T follicular helper cell (primary cell): ENCODE results near the gene KLHL11.

Experiments used
- DNase-seq: peaks from one replicate; pipeline ENCODE4 v3.0.0-alpha.2; 2020; ENCODE audit warnings: low read depth
- total RNA-seq, 2 experiments: gene quantifications; one replicate each; lab custom pipeline; 2026; lab: John Stamatoyannopoulos, UW

Gene KLHL11, protein sequence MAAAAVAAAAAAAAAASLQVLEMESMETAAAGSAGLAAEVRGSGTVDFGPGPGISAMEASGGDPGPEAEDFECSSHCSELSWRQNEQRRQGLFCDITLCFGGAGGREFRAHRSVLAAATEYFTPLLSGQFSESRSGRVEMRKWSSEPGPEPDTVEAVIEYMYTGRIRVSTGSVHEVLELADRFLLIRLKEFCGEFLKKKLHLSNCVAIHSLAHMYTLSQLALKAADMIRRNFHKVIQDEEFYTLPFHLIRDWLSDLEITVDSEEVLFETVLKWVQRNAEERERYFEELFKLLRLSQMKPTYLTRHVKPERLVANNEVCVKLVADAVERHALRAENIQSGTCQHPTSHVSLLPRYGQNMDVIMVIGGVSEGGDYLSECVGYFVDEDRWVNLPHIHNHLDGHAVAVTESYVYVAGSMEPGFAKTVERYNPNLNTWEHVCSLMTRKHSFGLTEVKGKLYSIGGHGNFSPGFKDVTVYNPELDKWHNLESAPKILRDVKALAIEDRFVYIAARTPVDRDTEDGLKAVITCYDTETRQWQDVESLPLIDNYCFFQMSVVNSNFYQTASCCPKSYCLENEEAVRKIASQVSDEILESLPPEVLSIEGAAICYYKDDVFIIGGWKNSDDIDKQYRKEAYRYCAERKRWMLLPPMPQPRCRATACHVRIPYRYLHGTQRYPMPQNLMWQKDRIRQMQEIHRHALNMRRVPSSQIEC
- total RNA-seq = 47.6 to 56.1 reads per million in 2 experiments

DNA sequence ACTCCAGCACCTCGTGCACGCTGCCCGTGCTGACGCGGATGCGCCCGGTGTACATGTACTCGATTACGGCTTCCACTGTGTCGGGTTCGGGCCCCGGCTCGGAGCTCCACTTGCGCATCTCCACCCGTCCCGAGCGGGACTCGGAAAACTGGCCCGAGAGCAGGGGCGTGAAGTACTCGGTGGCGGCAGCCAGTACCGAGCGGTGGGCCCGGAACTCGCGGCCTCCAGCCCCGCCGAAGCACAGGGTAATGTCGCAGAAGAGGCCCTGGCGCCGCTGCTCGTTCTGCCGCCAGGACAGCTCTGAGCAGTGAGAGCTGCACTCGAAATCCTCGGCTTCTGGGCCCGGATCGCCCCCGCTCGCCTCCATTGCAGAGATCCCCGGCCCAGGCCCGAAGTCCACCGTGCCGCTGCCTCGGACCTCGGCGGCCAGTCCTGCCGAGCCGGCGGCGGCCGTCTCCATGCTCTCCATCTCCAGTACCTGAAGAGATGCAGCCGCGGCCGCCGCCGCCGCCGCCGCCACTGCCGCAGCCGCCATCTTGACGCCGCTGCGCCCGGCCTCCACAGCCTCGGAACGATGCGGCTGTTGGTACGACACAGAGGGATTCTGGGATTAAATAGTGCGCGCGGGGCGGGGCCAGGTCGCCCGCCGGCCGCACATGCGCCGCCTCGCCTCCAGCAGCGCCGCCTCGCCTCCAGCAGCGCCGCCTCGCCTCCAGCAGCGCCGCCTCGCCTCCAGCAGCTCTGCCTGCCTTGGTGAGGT is at the start of gene KLHL11:
KLHL11 (minus strand) TSS at position 588 of the 760 bp plus-strand sequence; CDS start at position 535, 53 bp downstream.
- peak; percentile 85 for DNase-seq

DNA sequence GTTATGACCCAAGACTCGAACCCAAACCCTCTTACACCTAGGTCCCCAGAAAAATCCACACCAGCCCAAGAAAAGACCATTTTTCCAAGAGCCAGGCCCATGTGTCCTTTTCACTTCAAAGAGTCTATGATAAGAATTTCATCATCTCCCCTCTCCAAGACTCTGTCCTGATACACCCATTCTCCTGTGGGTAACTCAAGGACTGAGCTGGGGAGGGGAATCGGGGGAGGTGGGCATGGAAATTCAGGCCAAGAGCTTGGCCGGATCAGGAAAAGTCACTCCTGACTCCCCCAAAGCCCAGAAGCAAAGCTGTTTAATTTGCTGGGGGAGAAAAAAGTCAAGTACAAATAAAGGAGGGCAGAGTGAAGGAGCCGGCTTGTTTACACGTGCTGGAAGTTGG is 49.8 kb upstream of the KLHL11 start:
- DNase-seq = no peak

DNA sequence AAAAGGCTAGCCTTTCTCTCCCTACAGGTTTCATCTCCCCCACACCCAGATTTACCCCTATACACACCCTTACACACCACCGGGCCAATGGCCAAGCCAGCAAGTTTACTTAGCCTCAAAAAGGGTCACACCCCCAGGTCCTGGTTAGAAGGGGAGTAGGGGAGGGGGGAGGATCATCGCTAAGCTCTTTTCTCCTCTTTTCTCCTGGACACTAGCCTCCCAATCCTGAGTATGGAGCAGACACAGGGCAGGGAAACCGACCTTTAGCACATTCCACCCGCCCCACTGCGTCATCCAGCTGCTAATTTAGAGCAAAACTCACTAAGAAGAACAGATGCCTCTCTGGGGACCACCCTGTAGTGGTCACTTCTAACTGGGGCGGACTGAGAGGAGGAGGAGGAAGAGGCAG is 49.1 kb upstream of the KLHL11 start:
- DNase-seq = no peak

DNA sequence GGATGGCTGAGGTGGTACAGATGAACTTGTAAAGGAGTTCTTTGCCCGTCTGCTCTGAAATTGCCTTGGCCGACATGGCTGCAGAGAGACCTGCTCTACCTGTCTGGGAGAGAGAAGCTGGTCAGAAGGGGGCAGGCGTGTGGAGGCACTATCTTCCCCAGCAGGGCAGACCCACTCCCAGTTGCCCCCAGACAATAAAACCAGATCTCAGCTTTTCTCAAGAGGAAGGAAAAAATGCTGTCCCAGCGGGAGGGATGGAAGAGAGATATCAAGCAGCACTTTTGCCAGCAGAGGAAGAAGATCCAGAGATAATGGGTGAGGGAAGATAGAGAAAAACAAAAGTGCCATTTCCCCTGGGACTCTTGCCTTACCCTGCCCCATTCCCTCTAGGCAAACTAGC is 48.6 kb upstream of the KLHL11 start:
- no peak for DNase-seq

DNA sequence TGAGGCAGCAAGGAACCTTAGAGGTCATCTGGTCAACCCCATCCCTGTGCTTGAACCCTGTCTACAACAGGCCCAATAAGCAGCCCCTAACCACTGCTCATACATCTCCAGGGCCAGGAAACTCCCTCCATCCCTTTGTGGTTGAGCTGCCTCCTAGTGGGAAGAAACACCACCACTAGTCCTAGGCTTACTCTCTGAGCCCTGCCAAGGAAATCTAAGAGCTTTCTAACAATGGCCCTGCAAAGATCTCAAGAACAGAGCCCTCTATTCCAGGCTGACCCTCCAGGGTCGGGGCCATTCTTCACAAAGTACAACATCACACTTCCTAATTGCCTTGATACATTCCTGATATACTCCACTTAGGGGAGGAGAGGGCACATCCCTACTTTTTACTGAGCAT is 47.7 kb upstream of the KLHL11 start:
- DNase-seq = no peak

DNA sequence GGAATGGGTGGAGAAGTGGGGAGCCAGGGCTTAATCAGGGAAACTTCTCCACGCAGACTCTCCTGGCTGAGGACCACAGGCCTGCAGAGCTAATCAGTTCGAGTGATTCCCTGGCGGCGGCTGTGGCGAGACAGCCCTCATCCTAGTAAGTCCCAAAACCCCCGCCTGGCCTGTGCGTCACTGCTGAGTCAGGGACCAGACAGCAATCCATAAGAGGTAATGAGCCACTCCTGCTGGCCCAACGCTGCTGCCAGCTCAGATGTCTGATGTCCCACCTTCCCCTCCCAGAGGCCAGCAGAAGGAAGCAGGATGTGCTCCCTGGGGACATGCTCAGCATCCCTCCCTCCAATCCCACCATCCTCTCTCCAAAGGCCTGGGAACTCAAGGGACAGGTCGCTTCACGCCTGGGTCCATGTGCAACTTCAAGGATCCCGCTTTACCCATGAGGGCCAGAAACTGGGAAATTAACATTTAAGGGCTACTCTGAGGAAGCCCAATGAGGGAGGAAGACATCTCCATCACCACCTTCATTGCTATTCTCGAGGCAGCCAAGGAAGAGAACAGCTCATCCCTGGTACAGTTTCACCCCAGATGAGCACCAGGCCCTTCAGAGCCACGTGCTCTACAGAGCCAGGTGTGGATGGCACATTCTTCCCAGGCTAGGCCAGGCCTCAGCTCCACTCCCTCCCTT is 45.6 kb upstream of the KLHL11 start:
- no peak for DNase-seq

DNA sequence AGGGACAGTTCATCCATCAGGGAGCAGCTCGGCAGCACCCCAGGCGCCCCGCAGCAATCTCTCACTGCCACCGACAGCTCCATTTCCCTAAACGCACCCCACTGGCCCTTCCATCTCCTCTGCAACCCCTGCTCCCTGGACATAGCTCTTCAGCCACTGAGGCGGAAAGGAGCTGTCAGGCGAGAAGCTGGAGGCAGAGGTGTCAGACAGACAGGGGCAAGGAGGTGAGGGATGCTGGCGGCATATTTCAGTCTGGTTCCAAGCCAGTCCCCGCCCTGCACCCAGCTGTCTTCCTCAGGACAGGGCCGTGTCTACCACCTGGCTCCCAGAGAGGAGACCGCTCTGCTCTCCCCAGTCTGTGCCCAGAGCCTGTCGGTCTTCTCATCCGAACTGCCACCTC is 43.9 kb upstream of the KLHL11 start:
- DNase-seq = no peak

DNA sequence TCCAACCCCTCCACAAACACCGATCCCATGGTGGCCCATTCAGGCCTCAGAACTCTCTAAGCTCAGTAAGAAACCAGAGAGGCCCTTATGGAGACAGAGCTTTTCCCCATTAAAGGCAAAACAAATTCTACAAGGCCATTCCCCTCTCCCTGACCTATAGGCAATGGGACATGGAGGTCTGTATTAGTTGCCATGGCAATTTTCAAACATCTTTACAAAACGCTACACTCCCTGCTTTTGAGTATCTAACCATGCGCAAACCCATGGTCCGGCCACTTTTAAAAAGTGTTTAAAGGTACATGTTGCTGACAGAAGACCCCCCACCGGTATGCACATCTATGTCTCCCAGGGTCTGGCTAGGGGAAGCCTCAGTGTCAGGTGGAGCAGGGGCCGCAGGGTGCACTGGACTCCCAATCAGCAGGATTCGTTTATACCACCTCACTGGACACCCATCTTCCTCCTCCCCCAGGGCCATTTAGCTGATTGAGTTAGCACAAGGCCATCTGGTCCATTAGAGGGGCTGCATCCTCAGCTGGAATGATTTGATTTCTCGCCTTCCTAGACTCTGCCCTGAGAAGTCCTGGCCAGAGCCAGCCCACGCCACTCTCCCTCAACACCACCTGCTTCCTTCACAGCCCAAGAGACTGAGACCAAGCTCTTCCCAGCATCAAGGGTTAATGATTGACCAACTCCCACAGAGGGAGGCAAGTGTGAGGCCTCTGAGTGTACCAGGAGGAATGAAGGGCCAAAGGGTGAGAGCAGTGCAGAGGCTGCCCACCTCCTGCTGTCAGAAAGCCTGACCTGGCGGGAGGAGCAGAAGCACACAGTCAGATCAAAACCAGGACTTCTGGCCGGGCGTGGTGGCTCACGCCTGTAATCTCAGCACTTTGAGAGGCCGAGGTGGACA is 42.7 kb upstream of the KLHL11 start:
- DNase-seq = no peak

DNA sequence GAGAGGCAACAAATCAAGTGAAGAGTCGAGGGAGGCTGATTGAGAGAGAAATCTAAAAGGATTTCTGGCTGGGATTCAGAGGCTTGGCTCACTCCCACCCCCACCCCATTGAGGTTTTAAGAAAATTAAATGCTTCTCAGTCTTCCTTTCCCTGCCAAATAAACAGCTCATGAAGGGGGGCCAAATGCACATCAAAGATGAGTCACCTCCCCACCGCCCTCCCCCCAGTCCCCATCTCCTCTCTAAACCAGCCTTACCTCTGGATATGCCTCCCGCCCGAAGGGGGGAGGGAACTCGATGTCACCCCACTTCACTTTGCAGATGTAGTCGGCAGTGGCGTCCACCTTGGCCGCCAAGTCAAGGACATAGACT is 41.9 kb upstream of the KLHL11 start:
- no peak for DNase-seq

DNA sequence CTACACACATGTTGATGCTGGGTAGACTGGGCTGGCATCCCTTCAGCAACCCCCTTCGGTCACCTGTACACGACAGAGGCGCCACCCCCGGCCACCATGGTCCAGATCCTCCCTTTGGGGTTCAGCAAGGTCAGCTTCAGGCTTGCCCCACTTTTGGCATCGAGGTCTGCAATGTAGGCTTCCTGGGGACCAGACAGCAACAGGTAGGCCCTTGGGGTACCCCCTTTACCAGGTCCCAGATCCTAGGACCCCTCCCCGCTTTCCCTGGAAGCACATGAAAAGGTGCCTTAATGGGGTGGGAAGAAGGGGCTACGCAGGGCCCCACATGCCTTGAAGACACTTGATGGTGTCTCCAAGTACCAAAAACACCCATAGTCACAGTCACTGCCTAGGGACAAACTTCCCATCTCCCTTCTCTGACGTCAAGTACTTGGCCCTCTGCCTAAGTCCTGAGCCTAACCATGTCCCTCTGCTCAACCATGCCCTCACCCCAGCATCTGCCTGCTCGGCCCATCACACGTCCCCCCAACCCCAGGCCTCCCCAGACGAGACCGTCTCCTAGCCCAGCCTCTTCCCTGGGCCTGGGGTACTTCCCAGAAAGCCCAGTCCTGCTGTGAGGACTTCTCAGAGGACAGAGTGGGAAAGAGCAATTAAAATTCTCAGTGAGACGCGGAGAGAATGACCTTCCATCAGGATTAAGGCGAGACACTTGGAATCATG is 41.4 kb upstream of the KLHL11 start:
- DNase-seq = no peak

DNA sequence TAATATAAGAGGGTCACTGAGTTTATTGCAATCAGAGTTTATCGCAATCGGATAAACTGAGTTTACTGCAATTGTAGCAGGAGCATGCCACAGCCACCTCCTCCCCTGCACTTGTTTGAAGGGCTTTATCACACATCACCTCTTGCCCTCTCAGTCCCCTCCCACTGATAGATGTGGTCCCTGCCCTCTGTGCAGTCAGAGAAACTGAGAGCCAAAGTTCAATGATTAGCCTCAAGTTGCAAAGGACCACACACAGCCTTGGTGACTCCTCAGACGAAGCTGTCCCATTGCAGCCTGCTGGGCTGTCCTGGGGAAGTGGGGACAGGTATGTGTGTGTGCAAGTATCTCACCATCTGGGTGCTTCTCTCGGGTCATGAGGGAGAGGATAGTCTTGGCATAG is 39.9 kb upstream of the KLHL11 start:
- no peak for DNase-seq

DNA sequence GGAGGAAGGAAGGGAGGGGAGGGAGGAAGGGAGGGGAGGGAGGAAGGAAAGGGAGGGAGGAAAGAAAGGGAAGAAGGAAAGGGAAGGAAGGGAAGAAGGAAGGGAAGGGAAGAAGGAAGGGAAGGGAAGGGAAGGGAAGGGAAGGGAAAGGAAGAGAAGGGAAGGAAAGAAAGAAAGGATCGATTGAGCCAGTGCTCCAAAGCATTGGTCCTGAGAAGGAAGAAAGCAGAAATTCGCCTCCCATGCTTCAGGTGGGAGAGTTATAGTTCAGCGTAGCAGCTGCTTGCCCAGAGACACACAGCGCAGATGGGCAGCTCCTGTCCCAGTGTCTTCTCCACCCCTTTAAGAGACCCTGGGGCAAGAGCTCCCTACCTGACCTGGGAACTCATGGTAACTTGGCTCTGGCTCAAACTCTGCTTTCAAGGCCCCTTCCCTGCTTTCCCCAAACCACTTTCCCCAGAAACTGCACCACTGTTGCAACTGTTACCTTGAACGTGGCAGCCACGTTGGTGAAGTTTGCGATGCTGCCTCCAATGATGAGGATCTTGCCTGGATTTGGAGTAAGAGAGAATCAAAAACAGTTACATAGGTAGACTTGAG is 39.1 kb upstream of the KLHL11 start:
- DNase-seq = no peak

DNA sequence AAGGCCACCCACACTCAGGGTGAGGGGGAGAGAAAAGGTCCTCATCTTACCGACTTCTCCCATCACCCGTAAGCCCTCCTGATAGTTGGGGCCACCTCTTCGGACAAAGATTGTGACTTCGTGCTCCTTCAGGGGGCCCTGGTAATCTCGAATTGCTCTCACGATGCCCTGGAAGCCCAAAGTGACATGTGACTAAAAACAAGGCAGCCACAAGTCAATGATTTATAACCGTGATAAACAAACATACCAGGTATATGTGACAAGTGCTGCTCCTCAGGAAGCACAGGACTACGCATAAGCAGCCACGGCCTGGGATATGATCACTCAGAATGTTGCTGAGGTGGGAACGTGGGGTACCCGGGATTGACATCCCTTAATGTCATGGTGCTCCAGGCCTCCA is 36.4 kb upstream of the KLHL11 start:
- DNase-seq = no peak

DNA sequence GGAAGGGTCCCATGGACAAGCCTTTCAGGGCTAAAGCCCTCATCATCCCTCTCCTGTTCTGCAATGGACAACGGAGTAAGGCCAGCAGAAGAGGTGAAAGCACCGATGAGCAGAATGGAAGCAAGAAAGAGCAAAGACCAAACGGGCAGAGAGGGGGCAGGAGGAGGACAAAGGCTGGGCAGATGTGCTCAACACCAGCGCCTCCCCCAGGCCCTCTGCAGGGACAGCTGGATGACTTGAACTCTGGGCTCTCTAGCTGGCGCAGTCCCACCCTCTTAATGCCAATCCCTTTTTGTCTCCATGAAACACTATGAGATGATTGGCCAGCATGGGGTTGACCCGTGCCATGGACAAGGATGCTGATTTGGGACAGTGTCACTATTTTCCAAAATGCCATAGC is 31.5 kb upstream of the KLHL11 start:
- DNase-seq = no peak

DNA sequence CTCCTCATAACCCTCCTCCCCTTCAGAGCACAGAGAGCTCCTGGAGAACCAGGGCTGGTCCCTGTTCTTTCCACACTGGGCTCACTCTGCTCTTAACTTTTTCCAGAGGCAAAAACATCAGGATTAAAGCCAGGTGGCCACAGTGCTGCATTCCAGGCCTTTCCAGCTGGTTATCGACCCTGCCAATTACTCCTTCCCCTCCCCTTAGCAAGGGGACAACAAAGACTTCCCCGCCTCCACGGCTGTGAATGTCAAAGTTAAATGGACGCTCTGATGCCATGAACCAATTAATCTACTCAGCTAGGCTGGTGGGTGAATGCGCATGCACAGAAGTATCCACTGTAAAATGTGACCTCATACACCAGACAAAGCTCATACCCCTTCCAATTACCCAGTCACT is 30.4 kb upstream of the KLHL11 start:
- no peak for DNase-seq

DNA sequence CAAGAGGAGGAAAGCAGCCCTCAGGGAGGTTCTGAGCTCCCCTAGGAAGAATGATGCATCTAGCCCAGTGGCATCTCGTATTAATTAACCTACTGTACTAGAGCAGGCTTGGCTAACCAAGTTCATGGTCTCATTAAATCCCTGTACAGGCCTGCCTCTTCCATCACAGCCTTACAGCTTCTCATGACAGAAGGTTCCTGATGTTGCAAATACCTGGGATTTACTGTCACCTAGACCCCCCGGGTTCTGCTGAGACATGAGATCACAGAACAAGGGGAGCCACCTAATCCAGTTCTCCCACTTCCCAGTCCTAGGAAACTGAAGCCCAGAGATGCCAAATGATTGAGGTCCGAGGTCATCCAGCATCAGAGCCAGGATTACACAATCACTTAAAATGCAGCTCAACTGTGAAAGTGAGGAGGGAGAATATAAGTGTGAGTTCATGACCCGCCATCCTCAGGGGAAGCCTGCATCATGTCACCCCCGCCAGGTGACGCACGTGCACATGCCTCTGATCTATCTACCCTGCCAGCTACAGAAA is 29.6 kb upstream of the KLHL11 start:
- DNase-seq = no peak

DNA sequence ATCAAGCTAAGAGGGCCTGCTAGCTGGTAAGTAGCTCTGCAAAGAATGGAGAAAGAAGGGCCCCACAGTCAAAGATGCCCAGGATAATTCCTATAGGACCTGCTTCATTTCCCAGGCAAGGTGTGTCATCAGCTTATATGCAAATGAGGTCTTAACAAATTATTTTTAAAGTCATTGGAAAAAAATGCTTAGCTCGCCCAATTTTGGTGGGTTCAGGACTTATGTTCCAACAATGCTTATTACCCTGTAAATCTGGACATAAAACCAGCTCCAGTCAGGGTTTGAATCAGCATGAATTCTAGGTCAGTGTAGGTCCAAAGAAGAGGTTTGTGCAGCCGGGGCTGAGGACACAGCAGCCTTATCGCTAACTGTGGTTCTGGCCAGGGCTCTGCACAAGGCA is 28.2 kb upstream of the KLHL11 start:
- no peak for DNase-seq

DNA sequence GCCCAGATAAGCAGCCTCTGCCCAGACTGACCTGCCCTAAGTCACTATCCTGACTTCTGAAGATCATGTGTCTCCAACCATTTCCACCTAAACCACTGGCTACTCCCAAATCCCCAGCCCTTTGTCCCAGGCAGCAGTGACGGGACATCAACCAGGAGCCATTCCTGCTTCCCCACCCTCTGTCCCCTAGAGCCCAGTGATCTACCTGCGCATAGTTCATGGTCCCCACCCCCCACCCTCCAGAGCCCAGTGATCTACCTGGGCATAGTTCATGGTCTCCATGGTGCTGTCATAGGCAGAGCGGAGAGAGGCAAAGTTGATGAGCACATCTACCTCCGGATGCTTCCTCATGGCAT is 26.8 kb upstream of the KLHL11 start:
- no peak for DNase-seq

DNA sequence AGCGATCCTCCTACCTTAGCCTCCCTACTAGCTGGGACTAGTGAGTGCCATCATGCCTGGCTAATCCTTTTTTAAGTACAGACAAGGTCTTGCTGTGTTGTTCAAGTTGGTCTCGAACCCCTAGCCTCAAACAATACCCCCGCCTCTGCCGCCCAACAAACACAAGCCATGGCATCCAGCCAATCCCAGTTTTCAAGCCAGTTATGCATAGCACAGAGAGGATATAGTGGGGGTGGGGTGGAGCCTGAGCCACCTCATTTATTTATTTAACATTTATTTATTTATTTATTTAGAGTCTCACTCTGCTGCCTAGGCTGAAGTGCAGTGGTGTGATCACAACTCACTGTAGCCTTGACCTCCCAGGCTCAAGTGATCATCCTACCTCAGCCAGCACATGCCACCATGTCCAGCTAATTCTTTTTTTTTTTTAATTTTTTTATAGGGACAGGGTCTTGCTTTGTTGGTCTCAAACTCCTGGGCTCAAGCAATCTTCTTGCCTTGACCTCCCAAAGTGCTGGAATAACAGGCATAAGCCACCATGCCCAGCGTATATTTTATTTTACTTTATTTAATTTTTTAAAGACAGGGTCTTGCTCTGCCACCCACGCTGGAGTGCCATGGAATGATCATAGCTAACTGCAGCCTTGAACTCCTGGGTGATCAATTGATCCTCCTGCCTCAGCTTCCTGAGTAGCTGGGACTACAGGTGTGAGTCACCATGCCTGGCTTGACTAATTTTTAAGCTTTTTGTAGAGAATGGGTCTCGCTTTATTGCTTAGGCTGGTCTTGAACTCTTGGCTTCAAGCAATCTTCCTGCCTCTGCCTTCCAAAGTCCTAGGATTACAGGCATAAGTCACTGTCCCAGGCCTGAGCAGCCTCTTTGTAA is 26.2 kb upstream of the KLHL11 start:
- no peak for DNase-seq
